Measurements from ENCODE around the gene CRADD. TPM values are rescaled to one million over a fixed set of nuclear protein-coding genes. Genes with fewer than 3 reads are reported as not detected.

Gene CRADD
- total RNA-seq, 1 experiment from 2014 or later, result 7.6 TPM

DNA sequence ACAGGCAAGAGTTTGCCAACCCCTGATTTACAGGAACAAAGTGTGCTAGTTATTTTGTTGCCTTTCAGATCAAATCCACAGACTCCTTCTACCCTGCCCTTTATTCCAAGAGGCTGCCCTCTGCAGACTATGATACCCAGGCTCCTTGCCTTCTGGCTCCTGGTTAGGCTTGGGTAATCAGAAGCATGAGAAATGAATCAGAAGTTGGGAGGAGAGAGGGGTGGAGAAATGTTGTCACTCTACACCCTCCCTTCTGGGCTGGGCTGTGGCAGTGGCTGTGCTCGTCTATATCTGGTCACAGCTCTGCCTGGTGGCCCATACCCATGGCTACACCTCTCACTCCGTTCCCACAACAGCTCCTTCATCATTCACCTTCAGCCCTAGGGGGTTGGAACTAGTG, 266.6 kb downstream of the CRADD start:
- Histone ChIP-seq H2AK5ac (ENCODE audit: insufficient read length, low read length) (no peak overlapping the region), H4K20me1 (ENCODE audit: control insufficient read depth, insufficient read depth, insufficient read length) (no peaks in the 10 kb centered on the region), H3K23ac (ENCODE audit: insufficient read length, low read depth, low read length) (no peak overlapping the region), H3K4me2 (ENCODE audit: insufficient read depth, insufficient read length, low read length) (no peak overlapping the region), H3K4ac (ENCODE audit: low read depth, low read length) (no peak overlapping the region), H3K56ac (ENCODE audit: insufficient read length, low read depth, low read length) (no peak overlapping the region), H2BK20ac (ENCODE audit: low read depth, low read length, poor library complexity, severe bottlenecking) (no peak overlapping the region), H3K27me3 (ENCODE audit: insufficient read depth, low read length) (no peaks in the 10 kb centered on the region), H3K4me1 (ENCODE audit: insufficient read depth, low read length) (no peaks in the 10 kb centered on the region; the same call in 1 of the 2 replicates), H3K27ac (ENCODE audit: insufficient read length, low read depth, low read length) (no peak overlapping the region), H2BK5ac (ENCODE audit: insufficient read length, low read length) (no peak overlapping the region), H2AFZ (ENCODE audit: low read length) (no peak overlapping the region), H3K79me2 (ENCODE audit: insufficient read depth, low read length) (no peaks in the 10 kb centered on the region), H4K5ac (ENCODE audit: insufficient read length, low read depth, low read length) (no peak overlapping the region), H2BK12ac (ENCODE audit: insufficient read length, low read depth, low read length) (no peak overlapping the region), H3K14ac (ENCODE audit: insufficient read depth, low read length) (no peak overlapping the region), H2BK15ac (ENCODE audit: low read depth, low read length) (no peak overlapping the region), H3K9me3 (ENCODE audit: control insufficient read depth, low read depth, low read length) (no peaks in the 10 kb centered on the region), H4K91ac (ENCODE audit: insufficient read length, low read depth, low read length) (no peak overlapping the region), H3T11ph (ENCODE audit: low read length) (no peak overlapping the region), H3K79me1 (ENCODE audit: insufficient read depth, low read depth, low read length, poor library complexity, severe bottlenecking) (no peaks in the 10 kb centered on the region), H3K23me2 (ENCODE audit: insufficient read length, low read depth, low read length, poor library complexity, severe bottlenecking) (no peaks in the 10 kb centered on the region), H4K8ac (replicated peaks; ENCODE audit: insufficient read length, low read depth, low read length) (no peak overlapping the region), H3K18ac (ENCODE audit: insufficient read length, low read depth, low read length) (no peak overlapping the region), H3K9ac (ENCODE audit: extremely low read depth, insufficient read length, low read length) (no peak overlapping the region), H2BK120ac (ENCODE audit: low read depth, low read length, poor library complexity, severe bottlenecking) (no peak overlapping the region)
- no CpG with 5 or more reads among the region's 2 CpGs for WGBS (ENCODE audit: extremely low coverage, insufficient read length, low lambda C conversion rate)
- H3K9me3 Mint-ChIP-seq, result peaks cover 0 to 6% of the 10 kb centered on the region in 2 experiments; a peak in 3 of 5 replicates
- no peaks in the 10 kb centered on the region for H3K27me3 Mint-ChIP-seq (ENCODE audit: low read depth)
- peaks cover 0 to 5% (median 0%) of the 10 kb centered on the region in 3 experiments; a peak in 2 of 7 replicates for H3K36me3 Mint-ChIP-seq (ENCODE audit: insufficient read depth in 1 of 3, low read depth in 3 of 3)
- H3K4me3 Mint-ChIP-seq, result no peak overlapping the region
- peaks cover 18 to 21% of the 10 kb centered on the region in 2 experiments for H3K4me1 Mint-ChIP-seq
- TF ChIP-seq CTCF (conservative IDR thresholded peaks at IDR 0.05), result no peak
- no peak overlapping the region for H3K27ac Mint-ChIP-seq
- DNase-seq, result no peak

Measured in H9 (cell line).